Measurements from ENCODE around the gene P2RX2. TPM values are rescaled to one million over a fixed set of nuclear protein-coding genes. Genes with fewer than 3 reads are reported as not detected.

The P2RX2 gene
- total and polyA plus RNA-seq, 2 experiments from 2014 or later = not detected

DNA sequence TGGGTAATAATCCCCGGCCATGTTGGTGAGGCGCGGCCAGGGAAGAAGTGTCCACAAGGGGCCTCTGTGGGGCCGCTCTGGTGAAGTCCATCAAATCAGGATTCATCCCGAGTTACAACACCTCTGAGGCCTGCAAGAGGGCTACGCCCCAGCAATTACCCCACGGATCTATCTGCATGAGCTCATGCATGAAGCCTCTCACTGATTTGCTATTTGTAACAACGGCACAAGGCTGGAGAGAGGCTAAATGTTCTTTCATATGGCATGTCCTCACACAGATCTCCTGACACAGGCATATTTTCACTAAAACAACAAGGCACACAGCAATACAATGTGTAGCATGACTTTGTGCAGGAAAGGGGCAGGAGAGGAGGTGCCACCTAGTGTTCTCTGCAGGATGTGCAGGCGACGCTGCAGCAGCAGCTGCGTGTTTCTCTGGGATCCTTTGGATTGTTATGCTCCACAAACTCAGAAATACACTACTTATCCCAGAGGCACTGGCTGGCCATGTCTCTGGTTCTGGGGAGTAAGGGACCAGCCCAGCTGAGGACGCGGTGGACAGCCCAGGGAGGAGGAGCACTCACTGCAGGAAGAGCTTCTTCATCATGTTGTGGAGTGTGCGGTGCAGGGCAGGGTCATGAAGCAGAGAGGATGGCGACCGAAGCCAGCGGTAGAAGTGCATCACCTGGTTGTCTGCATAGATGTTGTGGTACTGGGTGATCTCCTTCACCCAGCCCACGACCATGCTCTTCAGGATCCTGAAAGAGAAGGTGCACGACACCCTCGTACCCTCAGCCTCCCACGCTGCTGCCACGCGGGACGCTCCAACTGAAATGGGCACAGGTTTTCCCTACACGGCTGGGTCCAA, 20.2 kb downstream of the P2RX2 start:
- H3K27ac ChIP-seq = peak overlapping the region; percentile 47
- H3K4me1 ChIP-seq (ENCODE audit: insufficient read depth) = no peaks in the 10 kb centered on the region
- no peaks in the 10 kb centered on the region for H4K20me1 ChIP-seq (ENCODE audit: insufficient read depth, poor library complexity, severe bottlenecking)
- H3K4me2 ChIP-seq = no peak overlapping the region
- H3K36me3 ChIP-seq (replicated peaks; ENCODE audit: insufficient read depth, low read depth) = no peaks in the 10 kb centered on the region
- DNase-seq (ENCODE audit: low spot score) = peak; percentile 84
- H3K4me3 ChIP-seq = no peak overlapping the region
- H3K9me2 ChIP-seq (replicated peaks; ENCODE audit: insufficient read depth) = no peaks in the 10 kb centered on the region
- H3K27me3 ChIP-seq = no peaks in the 10 kb centered on the region
- H2AFZ ChIP-seq = no peak overlapping the region
- 79% methylated on average over 25 of the region's 25 CpGs for WGBS (ENCODE audit: low lambda C conversion rate, missing lambda C conversion rate)
- no peaks in the 10 kb centered on the region for H3K9me3 ChIP-seq (ENCODE audit: low read depth)
- TF ChIP-seq, protein P1, sequence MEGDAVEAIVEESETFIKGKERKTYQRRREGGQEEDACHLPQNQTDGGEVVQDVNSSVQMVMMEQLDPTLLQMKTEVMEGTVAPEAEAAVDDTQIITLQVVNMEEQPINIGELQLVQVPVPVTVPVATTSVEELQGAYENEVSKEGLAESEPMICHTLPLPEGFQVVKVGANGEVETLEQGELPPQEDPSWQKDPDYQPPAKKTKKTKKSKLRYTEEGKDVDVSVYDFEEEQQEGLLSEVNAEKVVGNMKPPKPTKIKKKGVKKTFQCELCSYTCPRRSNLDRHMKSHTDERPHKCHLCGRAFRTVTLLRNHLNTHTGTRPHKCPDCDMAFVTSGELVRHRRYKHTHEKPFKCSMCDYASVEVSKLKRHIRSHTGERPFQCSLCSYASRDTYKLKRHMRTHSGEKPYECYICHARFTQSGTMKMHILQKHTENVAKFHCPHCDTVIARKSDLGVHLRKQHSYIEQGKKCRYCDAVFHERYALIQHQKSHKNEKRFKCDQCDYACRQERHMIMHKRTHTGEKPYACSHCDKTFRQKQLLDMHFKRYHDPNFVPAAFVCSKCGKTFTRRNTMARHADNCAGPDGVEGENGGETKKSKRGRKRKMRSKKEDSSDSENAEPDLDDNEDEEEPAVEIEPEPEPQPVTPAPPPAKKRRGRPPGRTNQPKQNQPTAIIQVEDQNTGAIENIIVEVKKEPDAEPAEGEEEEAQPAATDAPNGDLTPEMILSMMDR (IDR thresholded peaks at IDR 0.05; ENCODE audit: poor library complexity) = peak; percentile 63
- TF ChIP-seq EZH2phosphoT487 (IDR thresholded peaks at IDR 0.05; ENCODE audit: low read depth, severe bottlenecking, unreplicated experiment) (no peak), EZH2 (IDR thresholded peaks at IDR 0.05; ENCODE audit: borderline replicate concordance) (no peak)
- no peaks in the 10 kb centered on the region for H3K79me2 ChIP-seq

DNA sequence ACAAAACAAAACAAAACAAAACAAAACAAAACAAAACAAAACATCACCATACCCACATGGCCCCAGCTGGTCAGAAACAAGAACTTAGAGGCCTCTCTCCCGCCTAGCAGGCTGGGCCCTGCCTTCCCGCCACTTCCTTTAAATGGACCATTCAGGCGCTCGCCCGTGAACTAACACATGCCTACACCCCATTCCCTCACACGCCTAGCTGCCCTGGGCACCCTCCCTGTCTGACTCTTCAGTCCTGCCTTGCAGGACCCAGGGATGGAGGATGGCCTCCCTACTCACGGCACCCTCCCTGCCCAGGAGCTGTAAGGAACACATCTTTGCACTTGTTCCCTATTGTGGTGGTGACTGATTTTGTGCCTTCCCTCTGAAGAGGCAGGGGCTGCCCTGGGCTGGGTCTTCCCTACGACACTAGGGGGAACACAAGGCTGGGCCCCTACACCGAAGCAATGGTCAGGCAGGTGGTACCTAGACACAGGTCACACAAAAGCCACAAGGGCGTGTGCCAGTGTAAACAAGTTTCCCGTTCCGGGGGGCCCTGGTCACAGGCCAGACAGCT, 21.5 kb downstream of the P2RX2 start:
- H3K27ac ChIP-seq = no peak overlapping the region
- H2AFZ ChIP-seq = no peak overlapping the region
- H3K27me3 ChIP-seq = no peaks in the 10 kb centered on the region
- DNase-seq (ENCODE audit: low spot score) = no peak
- H3K9me3 ChIP-seq (ENCODE audit: low read depth) = no peaks in the 10 kb centered on the region
- no peak overlapping the region for H3K4me2 ChIP-seq
- no peaks in the 10 kb centered on the region for H4K20me1 ChIP-seq (ENCODE audit: insufficient read depth, poor library complexity, severe bottlenecking)
- no peaks in the 10 kb centered on the region for H3K79me2 ChIP-seq
- no peak overlapping the region for H3K4me3 ChIP-seq
- 92% methylated on average over 12 of the region's 12 CpGs for WGBS (ENCODE audit: low lambda C conversion rate, missing lambda C conversion rate)
- no peaks in the 10 kb centered on the region for H3K36me3 ChIP-seq (replicated peaks; ENCODE audit: insufficient read depth, low read depth)
- TF ChIP-seq EZH2 (IDR thresholded peaks at IDR 0.05; ENCODE audit: borderline replicate concordance) = no peak
- TF ChIP-seq, protein P1 (IDR thresholded peaks at IDR 0.05; ENCODE audit: poor library complexity) = no peak
- no peak for TF ChIP-seq EZH2phosphoT487 (IDR thresholded peaks at IDR 0.05; ENCODE audit: low read depth, severe bottlenecking, unreplicated experiment)
- no peaks in the 10 kb centered on the region for H3K9me2 ChIP-seq (replicated peaks; ENCODE audit: insufficient read depth)
- no peaks in the 10 kb centered on the region for H3K4me1 ChIP-seq (ENCODE audit: insufficient read depth)

DNA sequence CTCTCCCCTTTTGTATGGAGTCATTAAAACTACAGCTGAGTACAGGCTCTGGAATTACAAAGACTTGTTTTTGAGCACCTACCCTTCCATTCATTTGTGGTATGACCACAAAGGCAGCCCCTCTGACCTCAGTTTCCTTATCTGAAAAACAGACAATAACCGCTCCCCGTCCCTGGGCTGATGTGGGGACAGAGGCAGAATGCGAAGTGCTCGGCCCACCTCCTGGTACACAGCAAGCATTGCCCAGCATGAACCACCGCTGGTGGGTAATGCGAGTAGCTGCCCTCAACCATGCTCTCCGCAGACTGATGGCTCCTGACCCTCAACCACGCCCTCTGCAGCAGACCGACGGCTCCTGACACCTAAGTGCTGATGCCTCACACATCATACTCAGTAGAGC, 22.4 kb downstream of the P2RX2 start:
- Histone ChIP-seq H2AFZ (no peak overlapping the region), H3K4me2 (no peak overlapping the region), H4K20me1 (ENCODE audit: insufficient read depth, poor library complexity, severe bottlenecking) (no peaks in the 10 kb centered on the region), H3K36me3 (replicated peaks; ENCODE audit: insufficient read depth, low read depth) (no peaks in the 10 kb centered on the region), H3K27ac (no peak overlapping the region), H3K27me3 (no peaks in the 10 kb centered on the region), H3K4me1 (ENCODE audit: insufficient read depth) (no peaks in the 10 kb centered on the region), H3K9me3 (ENCODE audit: low read depth) (no peaks in the 10 kb centered on the region), H3K4me3 (no peak overlapping the region), H3K9me2 (replicated peaks; ENCODE audit: insufficient read depth) (no peaks in the 10 kb centered on the region), H3K79me2 (no peaks in the 10 kb centered on the region)
- TF ChIP-seq EZH2phosphoT487 (IDR thresholded peaks at IDR 0.05; ENCODE audit: low read depth, severe bottlenecking, unreplicated experiment) (no peak), EZH2 (IDR thresholded peaks at IDR 0.05; ENCODE audit: borderline replicate concordance) (no peak)
- TF ChIP-seq, protein P1 (IDR thresholded peaks at IDR 0.05; ENCODE audit: poor library complexity) = no peak
- no peak for DNase-seq (ENCODE audit: low spot score)
- 85% methylated on average over 10 of the region's 10 CpGs for WGBS (ENCODE audit: low lambda C conversion rate, missing lambda C conversion rate)

Measured in hepatocyte (in vitro differentiated cells).